Fibroblast of skin of left biceps (primary cell): ENCODE results near the gene PCBP3.
"Not testable (repeated sequence)": the region's sequence is repeated elsewhere in the genome, so short reads cannot be mapped to it uniquely, and the experiment has no call there.

Source experiments
- DNase-seq, 2 experiments: peaks; one replicate each; pipeline ENCODE4 v3.0.0-alpha.2; 2013; ENCODE audit warnings: low read depth in 2 of 2

PCBP3 gene

GRCh38 chr21:45613396-45613795 is 30.1 kb upstream of the PCBP3 start:
- no peak for DNase-seq

GRCh38 chr21:45613881-45614280 is 29.6 kb upstream of the PCBP3 start:
- no peak for DNase-seq

- DNase-seq, result no peak
Observed at GRCh38 chr21:45615145-45615711, 28.3 kb upstream of the PCBP3 start.

- no peak for DNase-seq
Observed at GRCh38 chr21:45617021-45617921, 26.3 kb upstream of the PCBP3 start.

- DNase-seq, result no peak
Observed at GRCh38 chr21:45618287-45618686, 25.2 kb upstream of the PCBP3 start.

GRCh38 chr21:45618846-45619485 is 24.6 kb upstream of the PCBP3 start:
- no peak for DNase-seq

- DNase-seq, result no peak
Observed at GRCh38 chr21:45620201-45620923, 23.2 kb upstream of the PCBP3 start.

- DNase-seq, result not testable (repeated sequence)
Observed at GRCh38 chr21:45621435-45622331, 21.8 kb upstream of the PCBP3 start.

GRCh38 chr21:45622416-45623097 is 21.0 kb upstream of the PCBP3 start:
- no peak for DNase-seq

GRCh38 chr21:45623436-45623835 is 20.1 kb upstream of the PCBP3 start:
- no peak for DNase-seq

- DNase-seq, result not testable (repeated sequence)
Observed at GRCh38 chr21:45626127-45626526, 17.4 kb upstream of the PCBP3 start.

GRCh38 chr21:45629046-45629981 is 14.2 kb upstream of the PCBP3 start:
- no peak for DNase-seq

GRCh38 chr21:45630066-45630694 is 13.3 kb upstream of the PCBP3 start:
- no peak for DNase-seq

- DNase-seq, result no peak
Observed at GRCh38 chr21:45630876-45631275, 12.6 kb upstream of the PCBP3 start.

- DNase-seq, result no peak
Observed at GRCh38 chr21:45631540-45631939, 12.0 kb upstream of the PCBP3 start.

GRCh38 chr21:45632160-45632559 is 11.4 kb upstream of the PCBP3 start:
- no peak for DNase-seq

GRCh38 chr21:45632637-45633251 is 10.8 kb upstream of the PCBP3 start:
- no peak for DNase-seq

GRCh38 chr21:45634511-45635183 is 8.9 kb upstream of the PCBP3 start:
- DNase-seq, result no peak
